ENCODE results near the gene SARS1.

GRCh38 chr1:109256085-109256484 is 42.4 kb downstream of the SARS1 start:
- TF ChIP-seq GATA3 (IDR thresholded peaks at IDR 0.05; ENCODE audit: low read depth, low read length) (no peak), GATA2 (IDR thresholded peaks at IDR 0.05; ENCODE audit: low read depth, low read length) (no peak)

All from SH-SY5Y (cell line).